Stomach (tissue), 4 donors: ENCODE data around the gene ZXDC.

Experiments
- CTCF ChIP-seq, 7 experiments: fragments of 450-650 bp in 4 of 7; fragments of 200-600 bp in 3 of 7; sonication (generic) in 3 of 7; IDR thresholded peaks; one replicate each; pipeline ENCODE4 v1.5.1; 2016 to 2019; ENCODE audit warnings: antibody characterized with exemption in 7 of 7, control low read depth in 2 of 7, mild to moderate bottlenecking in 1 of 7
- EP300 ChIP-seq: sonication (generic); formaldehyde crosslinking; IDR thresholded peaks from one replicate; pipeline ENCODE4 v1.6.1; 2017; ENCODE audit warnings: antibody characterized with exemption

- TF ChIP-seq EP300 = no peak
- no peak for TF ChIP-seq CTCF (IDR thresholded peaks at IDR 0.05)
Observed at GRCh38 chr3:126488886-126489569, 13.3 kb upstream of the ZXDC start.
